Thoracic aorta (tissue), 2 donors: ENCODE data around the gene SELENON. TPM values are rescaled to one million over a fixed set of nuclear protein-coding genes. Genes with fewer than 3 reads are reported as not detected.

Experiments used
- ATAC-seq: fragments of 150-250 bp; one replicate; pipeline ENCODE4 v1.8.0; 2017; ENCODE audit warnings: low read depth; ENCODE audit not compliant: insufficient number of reproducible peaks, low FRiP score
- DNase-seq: peaks from one replicate; pipeline ENCODE4 v3.0.0-alpha.2; 2020; ENCODE audit warnings: low spot score
- H3K27ac ChIP-seq, 2 donors: fragments of 200-600 bp; sonication (generic); 1 replicate in 1 of 2; 2 replicates in 1 of 2; pipeline ENCODE4 v1.5.1; 2016; ENCODE audit warnings: mild to moderate bottlenecking in 2 of 2, moderate library complexity in 2 of 2
- H3K27me3 ChIP-seq: fragments of 200-600 bp; sonication (generic); replicated peaks from 2 replicates; pipeline ENCODE4 v1.6.0; 2016; ENCODE audit warnings: mild to moderate bottlenecking; ENCODE audit not compliant: insufficient read depth
- H3K36me3 ChIP-seq: fragments of 200-600 bp; sonication (generic); one replicate; pipeline ENCODE4 v1.5.1; 2016
- H3K4me1 ChIP-seq, 2 donors: fragments of 200-600 bp; sonication (generic); 1 replicate in 1 of 2; 2 replicates in 1 of 2; pipeline versions ENCODE4 v1.5.1 to v1.6.0; 2016; ENCODE audit warnings: low read depth in 2 of 2, mild to moderate bottlenecking in 1 of 2; ENCODE audit not compliant: control insufficient read depth in 1 of 2
- H3K4me3 ChIP-seq: fragments of 200-600 bp; sonication (generic); 2 replicates; pipeline ENCODE4 v1.5.1; 2016; ENCODE audit warnings: mild to moderate bottlenecking
- H3K9me3 ChIP-seq: fragments of 200-600 bp; sonication (generic); 2 replicates; pipeline ENCODE4 v1.5.1; 2016
- total RNA-seq, 2 donors: library from RNA; depleted of rRNA; stranded (reverse); fragments of >200 nt; gene quantifications; one replicate each; pipeline versions ENCODE4 v1.1.0 to v1.2.3, GENCODE V29; 2016
- TF ChIP-seq, protein P1 (sequence below): fragments of 200-600 bp; sonication (generic); IDR thresholded peaks from one replicate; pipeline ENCODE4 v1.5.1; 2019; ENCODE audit warnings: antibody characterized with exemption

Gene SELENON
- total RNA-seq, 2 donors from 2014 or later, result 44.1 to 48.6 TPM

DNA sequence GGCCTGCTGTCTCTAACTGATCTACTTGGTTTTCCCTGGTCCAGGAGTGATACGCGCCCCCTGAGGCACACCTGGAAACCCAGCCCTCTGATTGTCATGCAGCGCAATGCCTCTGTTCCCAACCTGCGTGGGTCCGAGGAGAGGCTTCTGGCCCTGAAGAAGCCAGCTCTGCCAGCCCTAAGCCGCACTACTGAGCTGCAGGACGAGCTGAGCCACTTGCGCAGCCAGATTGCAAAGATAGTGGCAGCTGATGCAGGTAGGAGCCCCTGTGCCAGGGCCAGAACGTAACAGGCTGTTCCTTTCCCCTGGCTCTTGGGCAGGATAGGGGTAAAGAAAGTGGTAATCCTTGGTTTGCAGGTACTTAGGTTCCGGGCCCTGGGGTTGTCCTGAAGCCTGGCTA lies 26.6 kb downstream of the SELENON start:
- ATAC-seq (no peak), DNase-seq (no peak)
- peaks cover 6 to 14% of the 10 kb centered on the region in 2 donors for H3K4me1 ChIP-seq
- no peaks in the 10 kb centered on the region for H3K9me3 ChIP-seq
- H3K27me3 ChIP-seq, result no peaks in the 10 kb centered on the region
- no peak overlapping the region for H3K27ac ChIP-seq
- no peak overlapping the region for H3K4me3 ChIP-seq
- TF ChIP-seq, protein P1, sequence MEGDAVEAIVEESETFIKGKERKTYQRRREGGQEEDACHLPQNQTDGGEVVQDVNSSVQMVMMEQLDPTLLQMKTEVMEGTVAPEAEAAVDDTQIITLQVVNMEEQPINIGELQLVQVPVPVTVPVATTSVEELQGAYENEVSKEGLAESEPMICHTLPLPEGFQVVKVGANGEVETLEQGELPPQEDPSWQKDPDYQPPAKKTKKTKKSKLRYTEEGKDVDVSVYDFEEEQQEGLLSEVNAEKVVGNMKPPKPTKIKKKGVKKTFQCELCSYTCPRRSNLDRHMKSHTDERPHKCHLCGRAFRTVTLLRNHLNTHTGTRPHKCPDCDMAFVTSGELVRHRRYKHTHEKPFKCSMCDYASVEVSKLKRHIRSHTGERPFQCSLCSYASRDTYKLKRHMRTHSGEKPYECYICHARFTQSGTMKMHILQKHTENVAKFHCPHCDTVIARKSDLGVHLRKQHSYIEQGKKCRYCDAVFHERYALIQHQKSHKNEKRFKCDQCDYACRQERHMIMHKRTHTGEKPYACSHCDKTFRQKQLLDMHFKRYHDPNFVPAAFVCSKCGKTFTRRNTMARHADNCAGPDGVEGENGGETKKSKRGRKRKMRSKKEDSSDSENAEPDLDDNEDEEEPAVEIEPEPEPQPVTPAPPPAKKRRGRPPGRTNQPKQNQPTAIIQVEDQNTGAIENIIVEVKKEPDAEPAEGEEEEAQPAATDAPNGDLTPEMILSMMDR, result no peak
- peaks cover 57% of the 10 kb centered on the region for H3K36me3 ChIP-seq

DNA sequence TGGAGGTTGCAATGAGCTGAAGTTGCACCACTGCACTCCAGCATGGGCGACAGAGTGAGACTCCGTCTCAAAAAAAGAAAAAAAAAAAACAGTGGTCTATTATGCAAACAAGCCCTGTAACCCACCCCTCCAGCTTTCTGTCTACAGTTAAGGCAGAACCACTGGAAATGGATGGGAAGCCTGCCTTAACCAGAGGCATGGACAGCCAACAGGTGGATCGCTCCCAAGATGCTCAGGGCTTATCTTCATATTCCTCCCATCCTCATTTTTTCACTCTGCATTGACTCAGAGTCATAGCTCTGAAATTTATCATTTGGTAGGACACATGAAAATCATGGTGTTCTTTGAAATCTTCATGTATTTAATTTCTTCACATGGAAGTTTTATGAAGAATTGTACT lies 28.5 kb downstream of the SELENON start:
- no peak for ATAC-seq
- no peak for DNase-seq
- Histone ChIP-seq H3K27ac (no peak overlapping the region), H3K4me3 (no peak overlapping the region), H3K36me3 (peaks cover 75% of the 10 kb centered on the region), H3K9me3 (no peaks in the 10 kb centered on the region), H3K27me3 (no peaks in the 10 kb centered on the region), H3K4me1 (no peaks in the 10 kb centered on the region)
- TF ChIP-seq, protein P1, result no peak

GRCh38 chr1:25829046-25829445 lies 29.1 kb downstream of the SELENON start:
- TF ChIP-seq, protein P1, result no peak
- H3K27me3 ChIP-seq, result no peaks in the 10 kb centered on the region
- no peak for ATAC-seq

GRCh38 chr1:25831569-25832196 lies 31.7 kb downstream of the SELENON start:
- Histone ChIP-seq H3K27me3 (no peaks in the 10 kb centered on the region), H3K36me3 (peaks cover 65% of the 10 kb centered on the region), H3K4me3 (no peak overlapping the region), H3K9me3 (no peaks in the 10 kb centered on the region), H3K4me1 (peaks cover 0 to 16% of the 10 kb centered on the region in 2 donors), H3K27ac (no peak overlapping the region)
- TF ChIP-seq, protein P1, result no peak
- ATAC-seq, result no peak
- no peak for DNase-seq

More at GRCh38 chr1:25829046-25829445, 29.1 kb downstream of the SELENON start:
- Histone ChIP-seq H3K27ac (no peak overlapping the region), H3K36me3 (peaks cover 75% of the 10 kb centered on the region), H3K4me3 (no peak overlapping the region), H3K4me1 (no peaks in the 10 kb centered on the region), H3K9me3 (no peaks in the 10 kb centered on the region)
- DNase-seq, result no peak

GRCh38 chr1:25832336-25833037 lies 32.5 kb downstream of the SELENON start:
- peaks cover 0 to 18% of the 10 kb centered on the region in 2 donors for H3K4me1 ChIP-seq
- TF ChIP-seq, protein P1, result no peak
- H3K27ac ChIP-seq, result no peak overlapping the region
- H3K36me3 ChIP-seq, result peaks cover 57% of the 10 kb centered on the region
- ATAC-seq (no peak), DNase-seq (no peak)
- no peaks in the 10 kb centered on the region for H3K9me3 ChIP-seq
- no peak overlapping the region for H3K4me3 ChIP-seq
- H3K27me3 ChIP-seq, result no peaks in the 10 kb centered on the region
